GM12878 (cell line): ENCODE measurements around the gene SPTLC3. TPM values are rescaled to one million over a fixed set of nuclear protein-coding genes. Genes with fewer than 3 reads are reported as not detected.

ENCODE experiments used
- ATAC-seq: fragments of 200-7000 bp; cut with Tn5 transposase; 3 replicates; pipeline ENCODE4 v1.9.1; 2020; ENCODE audit warnings: mild to moderate bottlenecking, moderate library complexity
- BruUV-seq: library from RNA; stranded (reverse); fragments of 400-500 nt; replicated peaks from 2 replicates; lab custom pipeline; 2021; lab: Mats Ljungman, UMichigan
- CTCF ChIA-PET: fragments of 300-600 bp; sonication (Branson Sonifier 250); formaldehyde crosslinking; extraction: SDS; loops from one replicate; lab custom pipeline; 2021; ENCODE audit warnings: inconsistent platforms; lab: Yijun Ruan, JAX
- POLR2A ChIA-PET: fragments of 350-600 bp; formaldehyde crosslinking; extraction: SDS; loops from one replicate; lab custom pipeline; 2021; ENCODE audit warnings: inconsistent platforms; lab: Charles Lee
- RAD21 ChIA-PET: fragments of 300-600 bp; sonication (Branson Sonifier 250); formaldehyde crosslinking; loops from one replicate; lab custom pipeline; 2023; ENCODE audit warnings: antibody characterized with exemption; ENCODE audit not compliant: unreplicated experiment; lab: Charles Lee
- SMC1A ChIA-PET: fragments of 300-600 bp; sonication (Branson Sonifier 250); formaldehyde crosslinking; loops from one replicate; lab custom pipeline; 2023; ENCODE audit not compliant: unreplicated experiment, uncharacterized antibody; lab: Charles Lee
- DNase-seq: peaks from one replicate; pipeline ENCODE4 v3.0.0-alpha.2; 2011; ENCODE audit warnings: low read depth, low spot score
- FAIRE-seq: peaks from 3 replicates; lab custom pipeline; 2011; peaks lifted over from hg19 to GRCh38; lab: Jason Lieb, UNC
- H2AFZ ChIP-seq: 2 replicates; pipeline ENCODE4 v1.6.0; 2011; ENCODE audit warnings: low read depth, low read length, control low read depth; ENCODE audit not compliant: control insufficient read depth
- H3K27ac ChIP-seq: 2 replicates; pipeline ENCODE4 v1.5.1; 2011; ENCODE audit warnings: control low read depth; ENCODE audit not compliant: control insufficient read depth, insufficient read depth
- H3K27me3 ChIP-seq, 2 experiments: replicated peaks in 1 of 2; 2 replicates each; pipeline versions ENCODE4 v1.6.0 to v1.6.1; 2011; ENCODE audit warnings: low read length in 1 of 2; ENCODE audit not compliant: control insufficient read depth in 2 of 2, insufficient read depth in 2 of 2
- H3K36me3 ChIP-seq, 2 experiments: 2 replicates each; pipeline ENCODE4 v1.5.1; 2011; ENCODE audit warnings: low read length in 1 of 2; ENCODE audit not compliant: control insufficient read depth in 2 of 2, insufficient read depth in 2 of 2
- H3K4me1 ChIP-seq: 2 replicates; pipeline ENCODE4 v1.6.1; 2011; ENCODE audit warnings: mild to moderate bottlenecking, low read length, moderate library complexity, mixed read lengths; ENCODE audit not compliant: control insufficient read depth, insufficient read depth
- H3K4me2 ChIP-seq: 2 replicates; pipeline ENCODE4 v1.6.0; 2011; ENCODE audit warnings: control low read depth; ENCODE audit not compliant: control insufficient read depth, insufficient read depth
- H3K4me3 ChIP-seq: fragments of 200-600 bp; sonication (generic); 2 replicates; pipeline ENCODE4 v1.5.1; 2016
- H3K79me2 ChIP-seq: 2 replicates; pipeline ENCODE4 v1.6.0; 2011; ENCODE audit warnings: low read length; ENCODE audit not compliant: control insufficient read depth, insufficient read depth
- H3K9ac ChIP-seq: 2 replicates; pipeline ENCODE4 v1.8.0; 2011; ENCODE audit warnings: low read length, control low read depth, mixed read lengths; ENCODE audit not compliant: control insufficient read depth, insufficient read depth
- H3K9me3 ChIP-seq: replicated peaks from 3 replicates; pipeline ENCODE4 v1.5.1; 2011; ENCODE audit warnings: mild to moderate bottlenecking, low read length; ENCODE audit not compliant: control insufficient read depth, insufficient read depth
- H4K20me1 ChIP-seq: 2 replicates; pipeline ENCODE4 v1.6.0; 2011; ENCODE audit not compliant: control insufficient read depth, insufficient read depth
- CHD2 ChIP-seq: IDR thresholded peaks from 2 replicates; pipeline ENCODE4 v1.6.1; 2011; ENCODE audit warnings: low read depth, low read length, improper control_type of control experiment, borderline replicate concordance
- CHD4 ChIP-seq: fragments of 200-600 bp; sonication (generic); IDR thresholded peaks from 2 replicates; pipeline ENCODE4 v1.6.1; 2016; ENCODE audit warnings: mild to moderate bottlenecking
- CREM ChIP-seq: IDR thresholded peaks from 2 replicates; pipeline ENCODE4 v1.6.1; 2014; ENCODE audit warnings: antibody characterized with exemption, low read depth
- POLR2A ChIP-seq: IDR thresholded peaks from 2 replicates; pipeline ENCODE4 v1.6.1; 2011; ENCODE audit warnings: low read depth, mild to moderate bottlenecking, low read length
- POLR2AphosphoS2 ChIP-seq: IDR thresholded peaks from 2 replicates; pipeline ENCODE4 v1.6.1; 2011; ENCODE audit warnings: low read depth, mild to moderate bottlenecking, low read length, improper control_type of control experiment, moderate library complexity
- RBBP5 ChIP-seq: fragments of 200-600 bp; sonication (generic); conservative IDR thresholded peaks from 2 replicates; pipeline ENCODE4 v1.6.1; 2016
- SMAD1 ChIP-seq: fragments of 450-650 bp; IDR thresholded peaks from 2 replicates; pipeline ENCODE4 v1.6.1; 2018; ENCODE audit warnings: mild to moderate bottlenecking, low read depth; ENCODE audit not compliant: partially characterized antibody
- WGBS: methylation state at CpG from one replicate; pipeline ENCODE4 v1.1.6; 2016; ENCODE audit warnings: low lambda C conversion rate; ENCODE audit not compliant: insufficient replicate concordance, insufficient coverage; ENCODE audit errors: missing lambda C conversion rate; 5-methylcytosine and 5-hydroxymethylcytosine counted together
- in situ Hi-C: fragments of 300-500 bp; cut with MboI; formaldehyde crosslinking; loops from 9 replicates; pipeline ENCODE4 v1.14.3; 2018; ENCODE audit warnings: mixed read lengths
- intact Hi-C: fragments of 100-400 bp; cut with micrococcal nuclease; formaldehyde crosslinking; loops from one replicate; pipeline ENCODE4 v1.14.2; 2022; ENCODE audit not compliant: unreplicated experiment
- polyA plus RNA-seq, 11 experiments: library from polyadenylated mRNA; depleted of rRNA in 4 of 11; unstranded in 6 of 11; stranded (reverse) in 5 of 11; fragments of >200 nt; fragmentation: Nextera tagmentation in 4 of 11; fragmentation: Illumina TruSeq in 1 of 11; extraction: Ambion mirVana in 4 of 11; extraction: Trizol in 1 of 11; gene quantifications; 1 replicate in 1 of 11; 2 replicates in 10 of 11; pipeline versions ENCODE4 v1.2.1 to v1.2.3, GENCODE V29; 2011 to 2016; ENCODE audit warnings: inconsistent platforms in 2 of 11, missing spikeins in 2 of 11, low read depth in 1 of 11
- total RNA-seq, 4 experiments: library from RNA; depleted of rRNA in 3 of 4; stranded (reverse); fragments of >200 nt in 3 of 4; fragmentation: Illumina TruSeq in 1 of 4; extraction: Trizol in 1 of 4; gene quantifications; 2 replicates each; pipeline versions ENCODE4 v1.2.1 to v1.2.3, GENCODE V29; 2013 to 2021
- TF ChIP-seq, protein P1 (sequence below): fragments of 150-350 bp; IDR thresholded peaks from 2 replicates; pipeline ENCODE4 v1.6.1; 2014; ENCODE audit warnings: mild to moderate bottlenecking, low read depth, low read length
- TF ChIP-seq, protein P2 (sequence below), 3 experiments: IDR thresholded peaks in 2 of 3; conservative IDR thresholded peaks in 1 of 3; 2 replicates each; pipeline ENCODE4 v1.5.1; 2011; ENCODE audit warnings: low read depth in 3 of 3, low read length in 3 of 3, mild to moderate bottlenecking in 3 of 3, control low read depth in 2 of 3, moderate library complexity in 2 of 3, inconsistent platforms in 1 of 3, mixed read lengths in 1 of 3; ENCODE audit not compliant: control insufficient read depth in 2 of 3, insufficient read depth in 1 of 3; ENCODE audit errors: extremely low read depth in 1 of 3
- TF ChIP-seq, protein P3 (sequence below): fragments of 450-650 bp; IDR thresholded peaks from 2 replicates; pipeline ENCODE4 v1.6.1; 2016; ENCODE audit warnings: mild to moderate bottlenecking
- TF ChIP-seq, protein P4 (sequence below): fragments of 450-650 bp; conservative IDR thresholded peaks from 2 replicates; pipeline ENCODE4 v1.6.1; 2017; ENCODE audit warnings: mild to moderate bottlenecking, moderate library complexity
- TF ChIP-seq, protein P5 (sequence below): fragments of 450-650 bp; IDR thresholded peaks from 2 replicates; pipeline ENCODE4 v1.6.1; 2018; ENCODE audit warnings: borderline replicate concordance, mild to moderate bottlenecking; ENCODE audit not compliant: partially characterized antibody

Gene SPTLC3
- total and polyA plus RNA-seq, 10 of the 15 experiments (the other 5 are each of a cell fraction or from before 2014, with no cell fraction given), result 0.04 to 0.29 (median 0.06) TPM; not detected in 7

DNA sequence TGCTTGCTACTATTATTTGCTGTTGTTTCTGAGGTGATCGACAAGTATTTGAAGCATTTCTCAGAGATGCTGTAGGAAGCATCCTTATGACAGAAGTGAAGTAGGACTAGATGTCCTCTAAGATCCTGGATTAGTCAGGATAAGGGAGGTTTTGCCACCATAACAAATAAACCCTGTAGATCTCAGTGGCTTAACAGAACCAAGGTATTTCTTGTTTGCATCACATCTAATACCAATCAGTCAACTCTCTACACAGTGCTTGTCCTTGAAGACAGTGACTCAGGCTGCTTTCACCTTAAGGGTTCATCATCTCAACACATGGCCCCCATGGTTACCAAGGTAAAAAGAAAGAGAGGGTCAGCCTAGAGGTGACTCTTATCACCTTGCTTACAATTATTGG lies 119.4 kb downstream of the SPTLC3 start (continued):
- TF ChIP-seq, protein P1, sequence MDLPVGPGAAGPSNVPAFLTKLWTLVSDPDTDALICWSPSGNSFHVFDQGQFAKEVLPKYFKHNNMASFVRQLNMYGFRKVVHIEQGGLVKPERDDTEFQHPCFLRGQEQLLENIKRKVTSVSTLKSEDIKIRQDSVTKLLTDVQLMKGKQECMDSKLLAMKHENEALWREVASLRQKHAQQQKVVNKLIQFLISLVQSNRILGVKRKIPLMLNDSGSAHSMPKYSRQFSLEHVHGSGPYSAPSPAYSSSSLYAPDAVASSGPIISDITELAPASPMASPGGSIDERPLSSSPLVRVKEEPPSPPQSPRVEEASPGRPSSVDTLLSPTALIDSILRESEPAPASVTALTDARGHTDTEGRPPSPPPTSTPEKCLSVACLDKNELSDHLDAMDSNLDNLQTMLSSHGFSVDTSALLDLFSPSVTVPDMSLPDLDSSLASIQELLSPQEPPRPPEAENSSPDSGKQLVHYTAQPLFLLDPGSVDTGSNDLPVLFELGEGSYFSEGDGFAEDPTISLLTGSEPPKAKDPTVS, result no peak
- TF ChIP-seq, protein P2, sequence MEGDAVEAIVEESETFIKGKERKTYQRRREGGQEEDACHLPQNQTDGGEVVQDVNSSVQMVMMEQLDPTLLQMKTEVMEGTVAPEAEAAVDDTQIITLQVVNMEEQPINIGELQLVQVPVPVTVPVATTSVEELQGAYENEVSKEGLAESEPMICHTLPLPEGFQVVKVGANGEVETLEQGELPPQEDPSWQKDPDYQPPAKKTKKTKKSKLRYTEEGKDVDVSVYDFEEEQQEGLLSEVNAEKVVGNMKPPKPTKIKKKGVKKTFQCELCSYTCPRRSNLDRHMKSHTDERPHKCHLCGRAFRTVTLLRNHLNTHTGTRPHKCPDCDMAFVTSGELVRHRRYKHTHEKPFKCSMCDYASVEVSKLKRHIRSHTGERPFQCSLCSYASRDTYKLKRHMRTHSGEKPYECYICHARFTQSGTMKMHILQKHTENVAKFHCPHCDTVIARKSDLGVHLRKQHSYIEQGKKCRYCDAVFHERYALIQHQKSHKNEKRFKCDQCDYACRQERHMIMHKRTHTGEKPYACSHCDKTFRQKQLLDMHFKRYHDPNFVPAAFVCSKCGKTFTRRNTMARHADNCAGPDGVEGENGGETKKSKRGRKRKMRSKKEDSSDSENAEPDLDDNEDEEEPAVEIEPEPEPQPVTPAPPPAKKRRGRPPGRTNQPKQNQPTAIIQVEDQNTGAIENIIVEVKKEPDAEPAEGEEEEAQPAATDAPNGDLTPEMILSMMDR (IDR thresholded peaks at IDR 0.05 in 2 of 3, conservative IDR thresholded peaks at IDR 0.05 in 1 of 3; ENCODE audit: control insufficient read depth in 2 of 3, extremely low read depth in 1 of 3, insufficient read depth in 1 of 3, low read depth in 3 of 3, low read length in 3 of 3), result no peak
- TF ChIP-seq RBBP5, result no peak
- TF ChIP-seq, protein P3, sequence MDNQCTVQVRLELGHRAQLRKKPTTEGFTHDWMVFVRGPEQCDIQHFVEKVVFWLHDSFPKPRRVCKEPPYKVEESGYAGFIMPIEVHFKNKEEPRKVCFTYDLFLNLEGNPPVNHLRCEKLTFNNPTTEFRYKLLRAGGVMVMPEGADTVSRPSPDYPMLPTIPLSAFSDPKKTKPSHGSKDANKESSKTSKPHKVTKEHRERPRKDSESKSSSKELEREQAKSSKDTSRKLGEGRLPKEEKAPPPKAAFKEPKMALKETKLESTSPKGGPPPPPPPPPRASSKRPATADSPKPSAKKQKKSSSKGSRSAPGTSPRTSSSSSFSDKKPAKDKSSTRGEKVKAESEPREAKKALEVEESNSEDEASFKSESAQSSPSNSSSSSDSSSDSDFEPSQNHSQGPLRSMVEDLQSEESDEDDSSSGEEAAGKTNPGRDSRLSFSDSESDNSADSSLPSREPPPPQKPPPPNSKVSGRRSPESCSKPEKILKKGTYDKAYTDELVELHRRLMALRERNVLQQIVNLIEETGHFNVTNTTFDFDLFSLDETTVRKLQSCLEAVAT, result no peak

DNA sequence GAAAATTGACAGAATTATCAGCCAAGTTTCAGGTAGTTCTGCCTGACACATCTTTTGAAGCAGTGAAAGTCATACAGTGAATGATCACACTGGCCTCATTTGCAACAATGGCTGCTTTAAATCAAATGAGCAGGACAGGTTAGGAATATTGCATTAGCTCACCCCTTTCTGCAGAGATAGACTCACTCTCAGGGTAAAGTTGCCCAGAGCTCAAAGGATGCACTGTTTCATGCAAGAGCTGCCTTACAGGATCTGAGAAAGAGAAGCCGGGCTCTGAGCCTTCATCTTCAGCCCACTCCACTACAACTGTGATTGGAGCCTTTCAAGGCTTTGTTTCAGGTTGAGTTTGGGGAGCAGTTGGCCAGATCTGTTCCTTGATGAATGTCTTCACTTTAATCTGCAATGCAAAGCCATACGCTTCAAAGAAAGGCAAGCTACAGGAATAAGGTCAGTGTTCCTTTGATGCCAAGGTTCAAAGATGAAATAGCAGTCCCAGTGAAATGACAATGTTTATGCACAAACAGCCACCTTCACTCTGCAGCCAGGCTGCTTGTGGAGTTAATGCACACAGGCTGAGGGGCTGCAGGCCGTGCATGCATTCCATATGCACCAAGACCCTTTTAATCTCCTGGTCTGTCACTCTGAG lies 121.4 kb downstream of the SPTLC3 start:
- H3K9ac ChIP-seq, result no peak overlapping the region
- ChIA-PET CTCF (interaction anchor here (1.4 kb wide), 1 partner anchor 416 kb away, joined by 3 read pairs; no protein-coding TSS in a partner anchor), POLR2A (no interaction called here), RAD21 (interaction anchor here (1.3 kb wide), 1 partner anchor 11 kb away, joined by 3 read pairs; no protein-coding TSS in a partner anchor), SMC1A (interaction anchor here (1.2 kb wide), 1 partner anchor 194 kb away, joined by 3 read pairs; no protein-coding TSS in a partner anchor)
- BruUV-seq, result no TSS peak
- no peak for ATAC-seq
- H3K4me1 ChIP-seq, result no peaks in the 10 kb centered on the region
- H3K9me3 ChIP-seq, result no peaks in the 10 kb centered on the region
- H3K27me3 ChIP-seq, result peaks cover 0 to 2% of the 10 kb centered on the region in 2 experiments; a peak in 2 of 4 replicates
- no peaks in the 10 kb centered on the region; the same call in 1 of the 2 replicates for H4K20me1 ChIP-seq
- H3K27ac ChIP-seq, result no peak overlapping the region
- H3K4me3 ChIP-seq, result no peak overlapping the region
- WGBS, result 28% methylated on average over 3 of the region's 3 CpGs
- no peak for DNase-seq
- no peak for FAIRE-seq
- no peak overlapping the region for H3K4me2 ChIP-seq
- intact Hi-C loops (no loop called here), in situ Hi-C loops (no loop called here)
- H3K79me2 ChIP-seq, result no peaks in the 10 kb centered on the region
- H3K36me3 ChIP-seq, result no peaks in the 10 kb centered on the region
- no peak overlapping the region for H2AFZ ChIP-seq
- TF ChIP-seq CHD4 (no peak), CHD2 (no peak), POLR2A (no peak), POLR2AphosphoS2 (no peak), CREM (no peak), SMAD1 (no peak)
- TF ChIP-seq, protein P4, sequence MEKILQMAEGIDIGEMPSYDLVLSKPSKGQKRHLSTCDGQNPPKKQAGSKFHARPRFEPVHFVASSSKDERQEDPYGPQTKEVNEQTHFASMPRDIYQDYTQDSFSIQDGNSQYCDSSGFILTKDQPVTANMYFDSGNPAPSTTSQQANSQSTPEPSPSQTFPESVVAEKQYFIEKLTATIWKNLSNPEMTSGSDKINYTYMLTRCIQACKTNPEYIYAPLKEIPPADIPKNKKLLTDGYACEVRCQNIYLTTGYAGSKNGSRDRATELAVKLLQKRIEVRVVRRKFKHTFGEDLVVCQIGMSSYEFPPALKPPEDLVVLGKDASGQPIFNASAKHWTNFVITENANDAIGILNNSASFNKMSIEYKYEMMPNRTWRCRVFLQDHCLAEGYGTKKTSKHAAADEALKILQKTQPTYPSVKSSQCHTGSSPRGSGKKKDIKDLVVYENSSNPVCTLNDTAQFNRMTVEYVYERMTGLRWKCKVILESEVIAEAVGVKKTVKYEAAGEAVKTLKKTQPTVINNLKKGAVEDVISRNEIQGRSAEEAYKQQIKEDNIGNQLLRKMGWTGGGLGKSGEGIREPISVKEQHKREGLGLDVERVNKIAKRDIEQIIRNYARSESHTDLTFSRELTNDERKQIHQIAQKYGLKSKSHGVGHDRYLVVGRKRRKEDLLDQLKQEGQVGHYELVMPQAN, result no peak
- TF ChIP-seq, protein P5, sequence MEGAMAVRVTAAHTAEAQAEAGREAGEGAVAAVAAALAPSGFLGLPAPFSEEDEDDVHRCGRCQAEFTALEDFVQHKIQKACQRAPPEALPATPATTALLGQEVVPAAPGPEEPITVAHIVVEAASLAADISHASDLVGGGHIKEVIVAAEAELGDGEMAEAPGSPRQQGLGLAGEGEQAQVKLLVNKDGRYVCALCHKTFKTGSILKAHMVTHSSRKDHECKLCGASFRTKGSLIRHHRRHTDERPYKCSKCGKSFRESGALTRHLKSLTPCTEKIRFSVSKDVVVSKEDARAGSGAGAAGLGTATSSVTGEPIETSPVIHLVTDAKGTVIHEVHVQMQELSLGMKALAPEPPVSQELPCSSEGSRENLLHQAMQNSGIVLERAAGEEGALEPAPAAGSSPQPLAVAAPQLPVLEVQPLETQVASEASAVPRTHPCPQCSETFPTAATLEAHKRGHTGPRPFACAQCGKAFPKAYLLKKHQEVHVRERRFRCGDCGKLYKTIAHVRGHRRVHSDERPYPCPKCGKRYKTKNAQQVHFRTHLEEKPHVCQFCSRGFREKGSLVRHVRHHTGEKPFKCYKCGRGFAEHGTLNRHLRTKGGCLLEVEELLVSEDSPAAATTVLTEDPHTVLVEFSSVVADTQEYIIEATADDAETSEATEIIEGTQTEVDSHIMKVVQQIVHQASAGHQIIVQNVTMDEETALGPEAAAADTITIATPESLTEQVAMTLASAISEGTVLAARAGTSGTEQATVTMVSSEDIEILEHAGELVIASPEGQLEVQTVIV, result no peak
